CD4-positive, alpha-beta T cell treated with Interleukin-17A for 1 hour (primary cell): Measurements from ENCODE around the gene HSD17B4.
"Not testable (repeated sequence)": the region's sequence is repeated elsewhere in the genome, so short reads cannot be mapped to it uniquely, and the experiment has no call there.

Source experiments
- DNase-seq: peaks from one replicate; pipeline ENCODE4 v3.0.0-alpha.2; 2020

HSD17B4 gene, protein sequence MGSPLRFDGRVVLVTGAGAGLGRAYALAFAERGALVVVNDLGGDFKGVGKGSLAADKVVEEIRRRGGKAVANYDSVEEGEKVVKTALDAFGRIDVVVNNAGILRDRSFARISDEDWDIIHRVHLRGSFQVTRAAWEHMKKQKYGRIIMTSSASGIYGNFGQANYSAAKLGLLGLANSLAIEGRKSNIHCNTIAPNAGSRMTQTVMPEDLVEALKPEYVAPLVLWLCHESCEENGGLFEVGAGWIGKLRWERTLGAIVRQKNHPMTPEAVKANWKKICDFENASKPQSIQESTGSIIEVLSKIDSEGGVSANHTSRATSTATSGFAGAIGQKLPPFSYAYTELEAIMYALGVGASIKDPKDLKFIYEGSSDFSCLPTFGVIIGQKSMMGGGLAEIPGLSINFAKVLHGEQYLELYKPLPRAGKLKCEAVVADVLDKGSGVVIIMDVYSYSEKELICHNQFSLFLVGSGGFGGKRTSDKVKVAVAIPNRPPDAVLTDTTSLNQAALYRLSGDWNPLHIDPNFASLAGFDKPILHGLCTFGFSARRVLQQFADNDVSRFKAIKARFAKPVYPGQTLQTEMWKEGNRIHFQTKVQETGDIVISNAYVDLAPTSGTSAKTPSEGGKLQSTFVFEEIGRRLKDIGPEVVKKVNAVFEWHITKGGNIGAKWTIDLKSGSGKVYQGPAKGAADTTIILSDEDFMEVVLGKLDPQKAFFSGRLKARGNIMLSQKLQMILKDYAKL

DNA sequence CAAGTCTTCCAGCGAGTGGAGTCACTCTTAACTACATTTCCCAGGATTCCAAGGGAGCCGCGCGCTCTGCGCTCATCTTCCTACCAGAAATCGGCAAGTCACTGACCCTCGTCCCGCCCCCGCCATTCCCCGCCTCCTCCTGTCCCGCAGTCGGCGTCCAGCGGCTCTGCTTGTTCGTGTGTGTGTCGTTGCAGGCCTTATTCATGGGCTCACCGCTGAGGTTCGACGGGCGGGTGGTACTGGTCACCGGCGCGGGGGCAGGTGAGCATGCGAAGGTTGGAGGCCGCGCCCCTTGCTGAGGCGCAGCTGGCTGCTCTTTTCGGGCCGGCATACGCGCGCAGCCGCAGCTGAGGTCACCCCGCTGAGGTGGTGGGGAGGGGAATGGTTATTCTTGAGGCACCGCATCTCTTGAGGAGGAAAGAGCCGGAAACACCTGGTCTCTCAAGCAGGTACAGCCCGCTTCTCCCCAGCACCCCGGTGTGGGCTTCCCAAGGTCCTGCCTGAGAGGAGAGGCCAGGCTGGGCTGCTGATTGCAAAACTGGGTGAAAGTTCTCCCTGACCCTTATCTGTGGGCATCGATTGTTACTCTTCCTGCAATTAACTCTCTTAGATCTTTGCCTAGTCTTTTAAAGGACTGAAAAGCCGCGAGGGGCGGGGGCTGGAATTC is at the start of gene HSD17B4:
Gene HSD17B4 (plus strand): TSS at position 125 of the 667 bp plus-strand sequence. CDS start 79 bp downstream, at position 204.
- DNase-seq: peak; percentile 82

DNA sequence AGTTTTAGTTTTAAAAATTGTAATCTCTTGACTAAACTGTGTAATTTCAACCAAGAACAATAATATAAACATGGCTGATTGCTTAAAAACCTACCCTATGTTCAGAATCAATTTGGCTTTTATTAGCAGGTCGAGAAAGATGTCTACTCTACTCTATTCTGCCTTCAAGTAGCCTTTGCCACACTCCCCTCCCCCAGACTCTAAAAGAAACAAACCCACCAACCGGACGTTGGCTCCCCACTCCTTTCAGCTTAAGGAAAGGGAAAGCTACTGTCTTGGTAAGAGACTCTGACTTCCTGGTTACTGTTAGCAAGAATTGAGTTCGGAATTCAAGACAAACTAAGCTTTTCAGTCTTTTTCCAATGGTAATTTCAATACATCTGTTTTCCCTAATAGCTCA is 49.7 kb upstream of the HSD17B4 start:
- DNase-seq: no peak

DNA sequence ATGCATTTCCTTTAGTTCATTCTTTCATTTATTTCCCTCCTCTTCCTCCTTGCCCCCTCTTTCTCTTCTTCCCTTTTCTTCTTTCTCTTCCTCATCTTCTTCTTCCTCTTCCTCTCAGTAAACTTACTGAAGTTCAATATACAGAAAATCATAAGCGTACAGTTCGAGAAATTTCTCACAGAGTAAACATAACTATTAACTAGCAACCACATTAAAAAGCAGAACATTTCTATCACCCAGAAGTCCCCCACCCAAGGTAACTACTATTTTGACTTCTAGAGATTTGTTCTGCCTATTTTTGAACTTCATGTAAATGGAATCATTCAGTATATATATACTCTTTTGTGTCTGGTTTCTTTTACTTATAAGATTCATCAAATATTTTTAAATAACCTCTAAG is 48.3 kb upstream of the HSD17B4 start:
- no peak for DNase-seq

DNA sequence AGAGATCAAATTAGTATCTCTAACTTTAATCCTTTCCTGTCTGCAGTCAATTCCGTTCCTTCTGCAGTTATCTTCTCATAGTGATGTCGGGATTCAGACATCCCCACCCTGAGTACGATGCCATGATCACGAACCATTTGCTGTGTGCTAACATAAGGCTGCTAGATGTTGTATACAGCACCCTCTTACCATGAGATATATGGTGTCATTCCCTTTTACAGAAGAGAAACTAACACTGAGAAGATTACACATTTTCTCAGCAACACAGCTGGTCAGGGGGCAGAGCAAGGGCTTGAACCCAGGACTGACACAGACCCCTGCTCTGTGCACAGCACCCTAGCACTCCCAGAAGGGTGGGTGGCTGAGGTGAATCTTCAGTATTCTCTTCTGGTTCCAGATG is 46.9 kb upstream of the HSD17B4 start:
- no peak for DNase-seq

DNA sequence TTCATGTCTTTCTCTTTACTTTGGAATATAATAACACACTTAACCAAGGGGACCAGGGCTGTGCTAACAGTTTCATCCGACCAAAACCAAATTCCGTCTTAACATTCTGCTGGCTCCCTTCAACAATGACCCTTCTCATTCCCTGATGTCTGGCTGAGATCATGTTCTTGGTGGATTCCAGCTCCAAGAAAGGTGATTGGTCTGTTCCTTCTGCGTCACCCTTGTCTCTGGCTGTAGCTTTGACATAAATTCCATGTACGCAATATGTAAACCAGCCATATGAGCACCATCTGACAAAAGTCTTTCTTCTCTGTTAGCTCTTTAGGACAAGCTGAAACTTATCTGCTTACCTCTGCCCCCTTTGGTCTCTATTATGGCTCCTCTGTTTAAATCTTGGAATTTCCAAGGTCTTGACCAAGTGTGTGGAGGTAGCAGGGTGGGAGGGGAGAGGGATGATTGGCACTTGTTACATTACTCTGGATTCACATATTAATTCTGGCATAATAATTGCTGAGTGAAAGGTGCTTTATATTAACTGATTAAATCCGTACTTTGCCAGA is 45.7 kb upstream of the HSD17B4 start:
- DNase-seq: no peak

DNA sequence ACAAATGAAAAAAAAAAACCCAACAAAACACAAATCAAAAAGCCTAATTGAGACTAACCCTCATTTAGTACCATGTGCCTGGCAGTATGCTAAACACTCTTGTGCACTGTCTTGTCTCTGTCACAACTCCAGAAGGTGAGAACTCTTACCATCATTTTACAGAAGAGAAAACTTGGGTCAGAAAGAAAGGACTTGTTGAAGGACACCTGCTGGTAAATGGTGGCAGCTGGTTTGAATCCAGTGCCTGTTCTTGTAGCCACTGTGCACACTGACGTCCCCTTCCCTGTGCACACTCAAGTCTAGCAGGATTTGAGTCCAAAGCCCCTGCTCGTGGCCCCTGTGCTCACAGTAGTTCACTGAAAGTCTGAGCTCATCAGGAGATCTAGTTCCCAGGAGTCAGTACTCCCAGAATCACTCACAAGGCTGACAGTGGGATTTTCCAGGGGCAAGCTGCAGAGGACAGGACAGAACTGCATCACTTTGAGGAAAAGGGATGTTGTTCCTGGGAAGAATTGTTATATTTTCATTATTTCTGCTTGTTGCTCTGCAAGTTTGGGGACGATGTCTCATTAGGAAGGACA is 43.0 kb upstream of the HSD17B4 start:
- DNase-seq: peak; percentile 25

DNA sequence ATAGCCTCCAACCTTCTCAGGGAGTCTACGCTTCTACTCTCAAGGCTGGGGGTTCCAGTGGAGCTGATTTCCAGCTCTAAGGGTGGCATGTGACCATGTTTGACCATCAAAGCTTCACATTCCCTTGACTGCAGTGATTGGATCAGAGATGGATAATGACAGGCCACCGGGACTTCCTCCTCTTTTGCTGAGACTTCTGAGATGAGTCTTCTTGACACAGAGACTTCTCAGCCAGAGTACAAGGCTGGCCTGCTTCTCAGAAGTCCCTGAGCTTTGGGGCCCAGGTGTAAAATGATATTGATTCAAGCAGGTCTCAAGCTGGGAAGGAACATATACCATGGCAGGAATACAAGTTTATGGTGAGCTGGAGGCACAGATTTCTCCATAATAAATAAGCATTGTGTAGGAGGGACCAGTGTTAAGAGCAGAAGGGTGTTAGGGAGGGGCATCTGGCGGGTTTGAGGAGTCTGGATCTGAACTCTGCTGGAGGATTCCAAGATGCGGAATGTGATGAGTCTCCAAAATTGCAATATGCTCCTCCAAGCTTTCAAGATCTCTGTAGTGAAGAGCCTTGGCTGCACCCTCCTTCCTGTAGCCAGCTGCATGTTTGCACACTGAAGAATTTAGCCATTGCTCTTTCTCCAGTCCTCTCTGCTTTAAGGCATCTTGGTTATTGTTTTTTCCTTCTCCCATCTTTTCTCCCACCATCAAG is 41.7 kb upstream of the HSD17B4 start:
- no peak for DNase-seq

DNA sequence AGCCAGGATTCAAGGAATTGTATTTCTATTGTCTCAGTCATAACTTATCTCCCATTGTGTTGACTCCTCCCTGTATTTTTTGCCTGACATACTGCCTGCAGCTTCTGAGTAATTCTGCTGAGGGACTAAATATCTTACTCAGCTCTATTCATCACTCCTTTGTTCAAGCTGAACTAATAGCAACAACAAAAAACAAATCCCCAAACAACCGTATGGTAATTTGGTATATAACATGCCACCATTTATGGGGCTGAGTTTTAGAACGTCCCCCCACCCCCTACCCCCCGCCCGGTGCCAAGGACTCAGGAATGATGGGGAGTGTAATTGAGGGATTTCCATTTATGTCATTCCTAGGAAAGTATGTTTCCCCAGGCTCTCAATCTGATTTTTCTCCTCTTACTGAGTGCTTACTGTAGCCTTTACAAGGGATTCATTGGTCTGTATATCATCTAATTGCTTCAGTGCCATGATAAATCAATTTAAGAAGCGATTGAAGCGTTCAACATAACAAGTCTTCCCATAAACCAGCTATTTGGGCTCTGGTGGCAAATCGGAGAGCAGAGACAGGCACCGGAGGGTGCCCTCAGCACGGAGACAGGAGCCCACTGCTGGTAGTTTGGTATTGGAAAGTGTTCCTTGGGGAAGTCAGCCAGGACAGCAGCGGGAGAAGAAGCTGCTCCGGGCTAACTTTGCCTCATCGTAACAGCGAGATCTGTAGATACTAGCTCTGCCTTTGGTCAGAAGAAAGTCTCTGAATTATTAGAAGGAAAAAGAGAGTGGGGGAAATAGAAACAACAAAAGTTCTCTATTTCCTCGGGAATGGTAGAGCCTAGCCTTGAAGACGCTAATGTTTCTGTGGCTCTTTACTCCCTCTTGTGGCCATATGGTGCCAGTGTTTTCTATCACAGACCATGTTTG is 40.7 kb upstream of the HSD17B4 start:
- DNase-seq: peak; percentile 84

DNA sequence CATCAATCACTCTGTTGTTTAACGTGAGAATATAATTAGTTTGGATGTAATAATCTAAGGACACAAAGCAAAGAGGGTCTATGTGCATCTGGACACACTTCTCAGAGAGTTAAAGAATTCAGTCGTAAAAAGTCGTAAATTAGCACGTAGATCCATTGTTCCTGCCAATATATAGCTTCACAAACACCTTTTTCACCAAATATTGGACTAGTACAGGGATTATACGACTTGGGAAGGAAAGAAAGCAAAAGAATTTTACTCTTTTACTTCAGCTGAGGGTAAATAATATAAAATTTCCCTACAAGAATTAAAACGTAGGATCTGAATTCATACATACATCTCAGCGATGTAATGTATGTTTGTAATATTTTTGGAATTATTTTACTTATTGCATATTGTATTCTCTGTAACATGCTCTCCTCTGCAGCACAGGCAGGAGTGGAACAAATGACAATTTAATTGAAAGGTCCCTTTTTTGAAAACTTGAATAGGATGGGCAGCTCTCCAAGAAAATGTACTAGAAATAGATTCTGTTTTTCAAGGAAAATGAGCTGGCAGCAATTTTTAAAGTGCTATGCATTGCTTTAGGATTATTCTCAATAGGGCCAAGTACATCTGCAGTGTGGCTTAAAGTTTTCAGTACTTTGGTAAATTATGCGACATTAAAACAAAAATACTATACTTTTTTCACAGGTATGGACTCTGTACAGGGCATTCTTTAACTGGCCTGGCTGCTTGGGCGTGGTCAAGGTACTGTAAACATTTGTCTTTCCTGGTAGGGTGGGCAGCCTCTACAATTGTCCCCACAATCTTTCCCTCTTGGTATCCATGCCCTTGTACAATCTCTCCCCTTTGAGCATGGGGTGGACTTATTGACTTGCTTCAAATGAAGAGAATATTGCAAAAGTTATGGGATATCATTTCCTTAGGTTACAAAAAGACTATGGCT is 39.7 kb upstream of the HSD17B4 start:
- DNase-seq: no peak

DNA sequence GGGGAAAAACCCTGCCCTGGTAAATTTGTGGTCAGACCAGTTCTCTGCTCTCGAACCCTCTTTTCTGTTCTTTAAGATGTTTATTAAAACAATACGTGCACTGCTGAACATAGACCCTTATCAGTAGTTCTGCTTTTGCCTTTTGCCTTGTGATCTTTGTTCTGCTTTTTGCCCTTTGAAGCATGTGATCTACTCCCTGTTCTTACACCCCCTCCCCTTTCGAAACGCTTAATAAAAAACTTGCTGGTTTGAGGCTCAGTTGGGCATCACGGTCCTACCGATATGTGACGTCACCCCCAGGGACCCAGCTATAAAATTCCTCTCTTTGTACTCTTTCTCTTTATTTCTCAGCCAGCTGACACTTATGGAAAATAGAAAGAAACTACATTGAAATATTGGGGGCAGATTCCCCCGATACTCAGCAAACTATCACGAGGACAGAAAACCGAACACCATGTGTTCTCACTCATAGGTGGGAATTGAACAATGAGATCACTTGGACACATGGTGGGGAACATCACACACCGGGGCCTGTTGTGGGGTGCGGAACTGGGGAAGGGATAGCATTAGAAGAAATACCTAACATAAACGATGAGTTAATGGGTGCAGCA is 38.1 kb upstream of the HSD17B4 start:
- not testable (repeated sequence) for DNase-seq

DNA sequence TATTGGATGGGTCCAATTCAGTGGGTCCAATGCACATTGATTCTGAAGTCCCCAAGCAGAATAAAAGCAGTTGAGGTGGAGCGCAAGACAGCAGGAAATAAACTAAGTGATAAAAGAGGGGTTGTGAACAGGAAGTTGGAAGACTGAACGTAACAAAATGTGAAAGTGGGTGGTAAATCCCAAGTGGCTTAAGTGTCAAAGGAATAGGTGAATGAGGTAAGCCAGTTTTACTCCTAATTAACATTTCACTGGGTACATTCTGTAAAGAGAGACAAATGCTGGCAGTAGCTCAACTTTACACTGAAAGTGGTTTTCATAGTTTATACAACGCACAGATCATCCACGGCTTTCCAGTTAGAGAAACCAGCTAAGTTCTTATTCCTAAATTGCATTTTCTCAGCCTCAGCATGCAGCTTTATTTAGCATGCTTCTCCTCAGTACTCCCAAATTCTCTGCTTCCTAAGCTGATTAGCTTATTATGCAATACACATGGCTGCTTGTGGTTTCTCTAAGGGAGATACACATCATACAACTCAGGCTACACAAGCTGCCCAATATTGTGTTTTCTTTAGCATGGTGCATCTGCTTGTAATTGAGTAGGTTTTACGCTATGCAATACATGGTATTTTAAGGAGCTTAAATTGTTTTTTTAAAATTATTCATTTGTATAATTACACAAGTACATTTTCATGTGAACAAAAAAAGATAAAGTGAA is 34.2 kb upstream of the HSD17B4 start:
- no peak for DNase-seq

DNA sequence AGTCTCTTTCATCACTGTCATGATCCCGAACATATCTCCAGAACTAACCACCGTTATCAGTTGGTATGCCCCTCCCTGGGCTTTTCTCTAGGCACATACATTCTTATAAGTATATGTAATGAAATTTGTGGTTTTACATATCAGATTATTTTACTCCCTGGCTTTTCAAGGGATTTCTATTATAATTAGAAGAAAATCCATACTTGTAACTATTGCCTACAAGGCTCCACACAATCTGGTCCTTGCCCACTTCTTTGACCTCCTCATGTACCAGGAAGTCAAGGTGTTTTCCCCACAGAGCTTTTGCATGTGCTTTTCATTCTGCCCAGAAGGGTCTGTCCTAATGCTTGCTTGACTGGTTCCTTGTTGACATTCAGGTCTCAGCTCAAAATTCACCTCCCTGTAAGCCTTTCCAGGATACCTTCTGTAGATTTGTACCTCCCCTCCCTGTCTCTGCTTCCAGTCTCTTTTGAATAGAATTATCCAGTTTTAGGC is 33.6 kb upstream of the HSD17B4 start:
- no peak for DNase-seq

DNA sequence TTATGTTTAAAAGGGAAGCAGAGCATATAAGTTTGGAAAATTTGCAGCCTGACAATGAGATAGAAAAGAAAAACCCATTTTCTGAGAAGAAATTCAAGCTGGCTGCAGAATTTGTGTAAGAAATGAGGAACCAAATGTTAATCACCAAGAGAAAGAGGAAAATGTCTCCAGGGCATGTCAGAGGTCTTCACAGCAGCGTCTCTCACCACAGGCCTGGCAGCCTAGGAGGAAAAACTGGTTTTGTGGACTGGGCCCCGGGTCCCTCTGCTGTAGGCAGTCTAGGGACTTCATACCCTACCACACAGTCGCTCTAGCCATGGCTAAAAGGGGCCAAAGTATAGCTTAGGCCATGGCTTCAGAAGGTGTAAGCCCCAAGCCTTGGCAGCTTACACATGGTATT is 32.1 kb upstream of the HSD17B4 start:
- DNase-seq: no peak

DNA sequence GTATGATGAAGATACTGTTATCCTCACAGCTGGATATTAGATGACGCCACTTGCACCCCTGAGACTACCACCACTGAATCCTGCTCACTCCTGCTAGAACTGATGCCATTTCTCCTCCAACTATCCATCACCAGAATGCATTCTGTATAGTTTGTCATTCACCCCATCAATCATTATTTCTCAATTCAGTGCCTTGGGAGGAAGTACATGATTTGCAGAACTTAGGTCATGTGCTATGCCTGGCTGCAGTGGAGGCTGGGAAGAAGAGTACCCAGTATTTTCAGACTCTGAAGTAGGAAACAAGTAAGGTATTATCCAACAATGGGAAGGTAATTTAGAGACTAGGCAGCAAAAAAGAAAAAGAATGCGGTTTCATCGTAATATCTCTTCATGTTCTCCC is 26.2 kb upstream of the HSD17B4 start:
- no peak for DNase-seq

DNA sequence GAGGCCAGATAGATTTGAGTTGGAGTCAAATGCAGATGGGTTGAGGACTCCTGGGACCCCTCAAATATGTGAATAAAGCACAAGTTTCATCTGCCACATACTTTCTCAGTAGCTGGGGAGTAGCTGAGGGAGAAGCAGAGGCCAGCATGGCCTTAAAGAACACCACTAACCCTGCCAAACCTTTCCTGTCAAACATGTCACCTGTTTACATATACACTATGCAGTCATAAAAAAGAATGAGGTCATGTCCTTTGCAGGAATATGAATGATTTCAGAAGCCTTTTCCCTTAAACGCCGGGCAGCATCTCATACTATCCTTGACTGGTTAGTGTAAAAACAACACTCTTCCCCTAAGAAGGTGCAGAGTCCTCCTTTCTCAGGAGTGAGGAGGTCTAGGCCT is 25.2 kb upstream of the HSD17B4 start:
- no peak for DNase-seq

DNA sequence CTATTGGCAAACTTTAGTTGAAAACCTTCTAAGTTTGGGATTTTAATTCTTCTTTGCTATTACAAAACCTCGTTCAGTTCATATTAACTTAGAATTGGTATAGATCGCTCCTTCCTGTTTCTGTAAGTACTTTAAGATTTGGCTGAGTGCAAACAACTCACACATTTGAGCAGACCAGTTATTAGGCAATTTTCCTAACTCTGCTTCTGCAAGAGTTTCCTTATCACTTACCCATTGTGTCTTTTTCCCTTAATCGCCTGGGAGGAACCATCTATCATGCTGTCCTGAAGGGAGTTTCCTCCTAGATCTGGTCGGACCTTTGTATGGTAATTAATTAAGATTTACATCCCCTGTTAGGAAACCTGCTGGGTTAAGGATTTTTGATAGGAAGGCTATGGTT is 24.7 kb upstream of the HSD17B4 start:
- not testable (repeated sequence) for DNase-seq

DNA sequence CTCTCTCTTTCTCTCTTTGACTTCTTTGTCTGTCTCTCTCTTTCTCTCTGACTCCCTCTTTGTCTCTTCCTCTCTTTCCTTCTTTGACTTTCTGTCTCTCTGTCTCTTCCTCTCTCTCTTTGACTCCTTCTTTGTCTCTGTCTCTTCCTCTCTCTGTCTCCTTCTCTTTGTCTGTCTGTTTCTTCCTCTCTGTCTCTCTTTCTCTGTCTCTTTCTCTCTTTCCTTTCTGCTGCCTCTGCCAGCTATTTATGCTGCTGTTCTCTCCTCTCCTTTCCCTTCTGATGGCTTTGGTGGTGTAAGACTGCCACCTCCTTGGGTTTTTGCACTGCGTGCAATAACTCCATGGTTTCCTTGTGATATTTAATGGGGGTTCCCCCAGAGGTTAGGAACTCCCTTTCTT is 24.1 kb upstream of the HSD17B4 start:
- not testable (repeated sequence) for DNase-seq

DNA sequence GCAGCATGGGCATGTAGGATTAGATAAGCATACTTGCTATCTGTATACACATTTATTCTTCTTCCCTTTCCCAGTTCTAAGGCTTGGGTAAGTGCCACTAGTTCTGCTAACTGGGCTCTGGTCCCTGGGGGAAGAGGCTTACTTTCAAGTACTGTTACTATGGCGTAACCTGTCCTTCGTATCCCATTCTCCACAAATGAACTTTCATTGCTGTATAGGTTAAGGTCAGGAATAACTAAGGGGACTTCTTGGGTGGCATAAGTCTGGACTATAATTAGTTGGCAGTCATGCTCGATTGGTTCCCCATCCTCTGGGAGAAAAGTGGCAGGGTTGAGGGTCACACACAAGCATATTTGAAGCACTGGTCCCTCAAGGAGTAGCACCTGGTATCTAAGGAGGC is 23.7 kb upstream of the HSD17B4 start:
- DNase-seq: not testable (repeated sequence)
